ENCODE results near the gene SHB. TPM values are rescaled to one million over a fixed set of nuclear protein-coding genes. Genes with fewer than 3 reads are reported as not detected.

The SHB gene
- total RNA-seq, 1 experiment from 2014 or later, result 28.7 TPM

DNA sequence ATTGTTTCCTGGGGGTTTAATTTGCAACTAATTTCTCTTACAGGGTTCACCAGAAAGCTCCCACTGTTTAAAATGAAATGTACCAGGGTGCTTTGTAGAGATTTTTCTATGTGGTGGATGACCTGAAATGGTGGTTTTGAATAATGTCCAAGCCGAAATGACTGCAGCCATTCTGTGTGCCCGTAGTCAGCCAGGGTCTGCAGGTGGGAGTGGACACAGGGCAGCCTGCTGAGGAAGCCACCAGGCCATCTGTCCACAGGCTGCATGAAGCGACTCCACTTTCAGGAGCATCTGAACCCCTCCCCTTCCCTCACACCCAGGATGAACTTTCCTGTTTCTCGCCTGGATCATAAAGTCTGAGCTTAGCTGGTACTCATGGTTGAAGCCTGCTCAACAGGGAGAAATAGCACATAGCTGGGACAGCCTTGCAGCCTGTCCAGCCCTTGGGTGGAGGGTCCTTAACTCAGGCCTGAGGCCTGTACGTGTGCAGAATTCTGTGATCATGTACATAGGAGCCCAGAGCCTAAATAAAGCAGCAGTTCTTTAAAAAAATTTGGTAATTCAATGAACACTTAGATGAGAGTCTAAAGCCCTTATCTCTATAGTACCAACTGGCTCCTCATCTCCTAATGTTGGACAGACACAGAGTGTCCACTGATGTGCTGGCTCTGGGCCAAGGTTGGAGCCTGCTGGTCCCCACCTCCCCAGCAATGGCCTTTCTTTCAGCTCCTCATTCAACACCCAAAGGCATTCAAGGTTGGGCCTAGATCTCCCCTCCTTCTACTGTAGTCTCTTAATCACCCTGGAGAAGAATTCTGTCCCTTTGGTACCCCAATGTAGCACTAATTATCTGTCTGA, 72.8 kb downstream of the SHB start:
- Histone ChIP-seq H2AFZ (ENCODE audit: low read depth, low read length, poor library complexity, severe bottlenecking) (no peak overlapping the region), H3K4me2 (ENCODE audit: low read length) (no peak overlapping the region), H3K79me2 (ENCODE audit: insufficient read depth, low read length) (peaks cover 78% of the 10 kb centered on the region), H3K4me3 (replicated peaks in 1 of 2; ENCODE audit: low read depth in 1 of 2, low read length in 2 of 2) (no peak overlapping the region), H3K36me3 (ENCODE audit: control insufficient read depth in 1 of 2, insufficient read depth in 2 of 2, low read length in 2 of 2) (0 out of 4 replicates have a peak, but pooled peaks cover 0 to 4% of the 10 kb centered on the region in 2 experiments), H3K9ac (ENCODE audit: low read length) (no peak overlapping the region), H3K27me3 (ENCODE audit: insufficient read depth, low read length) (no peaks in the 10 kb centered on the region), H4K20me1 (ENCODE audit: insufficient read depth) (no peaks in the 10 kb centered on the region; the same call in 1 of the 2 replicates), H3K4me1 (ENCODE audit: control insufficient read depth in 1 of 2, insufficient read depth in 2 of 2, low read length in 2 of 2) (peaks cover 22 to 63% of the 10 kb centered on the region in 2 experiments), H3K9me2 (ENCODE audit: insufficient read depth) (no peaks in the 10 kb centered on the region), H3K9me3 (ENCODE audit: control insufficient read depth in 1 of 2, insufficient read depth in 1 of 2, low read depth in 1 of 2, low read length in 2 of 2) (no peaks in the 10 kb centered on the region), H3K27ac (ENCODE audit: low read depth, low read length) (no peak overlapping the region)
- ChIA-PET CTCF (no interaction called here), RAD21 (ENCODE audit: low non-redundant PET in 1 of 2, low total read pairs in 2 of 2, uncharacterized antibody in 2 of 2, unreplicated experiment in 2 of 2) (no interaction called here), POLR2A (no interaction called here)
- intact Hi-C loops (cut with micrococcal nuclease), result no loop called here
- BruUV-seq (replicated peaks), result no TSS peak
- no peak for ATAC-seq
- no peak for DNase-seq (ENCODE audit: low read depth, low spot score)
- no peak for TF ChIP-seq EZH2phosphoT487 (IDR thresholded peaks at IDR 0.05; ENCODE audit: borderline replicate concordance)
- no peak for TF ChIP-seq FOSL1 (IDR thresholded peaks at IDR 0.05; ENCODE audit: low read depth)
- TF ChIP-seq, protein P1, sequence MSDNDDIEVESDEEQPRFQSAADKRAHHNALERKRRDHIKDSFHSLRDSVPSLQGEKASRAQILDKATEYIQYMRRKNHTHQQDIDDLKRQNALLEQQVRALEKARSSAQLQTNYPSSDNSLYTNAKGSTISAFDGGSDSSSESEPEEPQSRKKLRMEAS (IDR thresholded peaks at IDR 0.05), result no peak
- no peak for TF ChIP-seq EGR1 (IDR thresholded peaks at IDR 0.05; ENCODE audit: low read depth)
- no peak for TF ChIP-seq ELF1 (IDR thresholded peaks at IDR 0.05; ENCODE audit: borderline replicate concordance, low read depth)
- no peak for TF ChIP-seq POLR2AphosphoS5 (IDR thresholded peaks at IDR 0.05; ENCODE audit: low read depth, low read length)

DNA sequence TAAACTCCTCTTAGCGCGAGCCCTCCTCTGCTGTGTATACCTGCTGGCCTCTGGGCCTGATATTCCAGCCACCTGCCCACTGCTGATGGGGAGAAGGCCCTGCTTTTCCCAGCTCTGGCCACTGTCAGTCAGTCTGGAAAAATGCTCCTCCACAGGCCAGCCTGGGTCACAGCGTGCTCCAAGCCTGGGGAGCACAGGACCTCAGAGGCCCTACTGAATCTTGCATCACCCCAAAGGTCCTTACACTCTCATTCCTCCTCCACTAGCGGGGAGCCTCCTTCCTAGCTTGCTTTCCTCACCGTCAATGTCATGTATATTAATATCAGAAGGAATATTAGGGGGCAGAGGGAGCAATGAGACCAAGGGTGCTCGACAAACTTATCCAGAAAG, 73.7 kb downstream of the SHB start:
- Histone ChIP-seq H4K20me1 (ENCODE audit: insufficient read depth) (no peaks in the 10 kb centered on the region; the same call in 1 of the 2 replicates), H3K4me3 (replicated peaks in 1 of 2; ENCODE audit: low read depth in 1 of 2, low read length in 2 of 2) (no peak overlapping the region), H3K9ac (ENCODE audit: low read length) (no peak overlapping the region), H2AFZ (ENCODE audit: low read depth, low read length, poor library complexity, severe bottlenecking) (no peak overlapping the region), H3K79me2 (ENCODE audit: insufficient read depth, low read length) (peaks cover 74% of the 10 kb centered on the region), H3K9me2 (ENCODE audit: insufficient read depth) (no peaks in the 10 kb centered on the region), H3K9me3 (ENCODE audit: control insufficient read depth in 1 of 2, insufficient read depth in 1 of 2, low read depth in 1 of 2, low read length in 2 of 2) (no peaks in the 10 kb centered on the region), H3K27ac (ENCODE audit: low read depth, low read length) (no peak overlapping the region), H3K36me3 (ENCODE audit: control insufficient read depth in 1 of 2, insufficient read depth in 2 of 2, low read length in 2 of 2) (0 out of 4 replicates have a peak, but pooled peaks cover 0 to 4% of the 10 kb centered on the region in 2 experiments), H3K4me1 (ENCODE audit: control insufficient read depth in 1 of 2, insufficient read depth in 2 of 2, low read length in 2 of 2) (peaks cover 16 to 55% of the 10 kb centered on the region in 2 experiments), H3K4me2 (ENCODE audit: low read length) (no peak overlapping the region), H3K27me3 (ENCODE audit: insufficient read depth, low read length) (no peaks in the 10 kb centered on the region)
- ChIA-PET RAD21 (ENCODE audit: low non-redundant PET in 1 of 2, low total read pairs in 2 of 2, uncharacterized antibody in 2 of 2, unreplicated experiment in 2 of 2) (no interaction called here), CTCF (no interaction called here), POLR2A (no interaction called here)
- ATAC-seq (no peak), DNase-seq (ENCODE audit: low read depth, low spot score) (no peak)
- TF ChIP-seq EZH2phosphoT487 (IDR thresholded peaks at IDR 0.05; ENCODE audit: borderline replicate concordance) (no peak), CEBPB (IDR thresholded peaks at IDR 0.05; ENCODE audit: low read depth) (no peak), POLR2AphosphoS5 (IDR thresholded peaks at IDR 0.05; ENCODE audit: low read depth, low read length) (no peak)
- TF ChIP-seq, protein P2, sequence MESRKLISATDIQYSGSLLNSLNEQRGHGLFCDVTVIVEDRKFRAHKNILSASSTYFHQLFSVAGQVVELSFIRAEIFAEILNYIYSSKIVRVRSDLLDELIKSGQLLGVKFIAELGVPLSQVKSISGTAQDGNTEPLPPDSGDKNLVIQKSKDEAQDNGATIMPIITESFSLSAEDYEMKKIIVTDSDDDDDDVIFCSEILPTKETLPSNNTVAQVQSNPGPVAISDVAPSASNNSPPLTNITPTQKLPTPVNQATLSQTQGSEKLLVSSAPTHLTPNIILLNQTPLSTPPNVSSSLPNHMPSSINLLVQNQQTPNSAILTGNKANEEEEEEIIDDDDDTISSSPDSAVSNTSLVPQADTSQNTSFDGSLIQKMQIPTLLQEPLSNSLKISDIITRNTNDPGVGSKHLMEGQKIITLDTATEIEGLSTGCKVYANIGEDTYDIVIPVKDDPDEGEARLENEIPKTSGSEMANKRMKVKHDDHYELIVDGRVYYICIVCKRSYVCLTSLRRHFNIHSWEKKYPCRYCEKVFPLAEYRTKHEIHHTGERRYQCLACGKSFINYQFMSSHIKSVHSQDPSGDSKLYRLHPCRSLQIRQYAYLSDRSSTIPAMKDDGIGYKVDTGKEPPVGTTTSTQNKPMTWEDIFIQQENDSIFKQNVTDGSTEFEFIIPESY (IDR thresholded peaks at IDR 0.05; ENCODE audit: extremely low read depth, insufficient replicate concordance, low read length), result no peak
- BruUV-seq (replicated peaks), result no TSS peak
- intact Hi-C loops (cut with micrococcal nuclease), result no loop called here
